ENCODE data around the gene CTCF.

The CTCF gene

DNA sequence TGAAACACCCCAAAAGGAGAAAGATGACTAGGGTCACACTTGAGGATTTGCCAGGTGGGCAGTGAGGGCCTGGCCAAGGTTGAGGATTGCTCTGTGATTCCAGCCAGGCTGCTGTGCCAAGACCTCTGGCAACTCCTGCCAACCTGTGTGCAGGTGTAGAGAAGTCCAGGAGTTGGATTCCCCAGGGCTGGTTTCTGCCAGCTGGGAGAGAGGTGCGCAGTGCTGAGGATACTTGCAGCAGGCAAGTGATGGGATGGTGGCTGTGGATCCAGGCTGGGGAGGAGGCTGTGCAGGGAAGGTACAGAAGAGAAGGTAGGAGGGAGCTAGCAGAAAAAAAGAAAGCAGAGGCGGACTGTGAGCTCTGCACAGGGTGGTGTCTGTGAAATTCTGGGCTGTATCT lies 27.1 kb upstream of the CTCF start:
- DNase-seq (ENCODE audit: low read depth) = no peak

DNA sequence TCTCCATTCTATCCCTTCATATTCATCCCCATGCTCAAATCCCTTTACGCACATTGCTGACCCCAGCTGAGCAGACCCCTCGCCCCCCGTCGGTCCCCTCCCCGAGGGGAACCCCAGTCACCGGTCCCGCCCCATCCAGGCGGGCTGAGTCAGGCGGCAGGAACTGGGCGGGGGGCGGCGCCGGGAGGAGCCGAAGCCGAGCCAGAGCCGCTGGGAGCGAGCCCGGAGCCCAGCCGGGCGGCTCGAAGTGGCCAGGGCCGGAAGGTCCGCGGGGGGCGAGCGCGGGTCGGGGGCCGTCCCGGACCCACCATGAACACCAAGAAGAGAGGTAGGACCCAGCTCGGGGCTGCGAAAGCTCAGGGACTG lies 25.1 kb upstream of the CTCF start:
- DNase-seq (ENCODE audit: low read depth) = no peak

- DNase-seq (ENCODE audit: low read depth) = no peak
Measured at GRCh38 chr16:67537636-67538591, 24.4 kb upstream of the CTCF start.

DNA sequence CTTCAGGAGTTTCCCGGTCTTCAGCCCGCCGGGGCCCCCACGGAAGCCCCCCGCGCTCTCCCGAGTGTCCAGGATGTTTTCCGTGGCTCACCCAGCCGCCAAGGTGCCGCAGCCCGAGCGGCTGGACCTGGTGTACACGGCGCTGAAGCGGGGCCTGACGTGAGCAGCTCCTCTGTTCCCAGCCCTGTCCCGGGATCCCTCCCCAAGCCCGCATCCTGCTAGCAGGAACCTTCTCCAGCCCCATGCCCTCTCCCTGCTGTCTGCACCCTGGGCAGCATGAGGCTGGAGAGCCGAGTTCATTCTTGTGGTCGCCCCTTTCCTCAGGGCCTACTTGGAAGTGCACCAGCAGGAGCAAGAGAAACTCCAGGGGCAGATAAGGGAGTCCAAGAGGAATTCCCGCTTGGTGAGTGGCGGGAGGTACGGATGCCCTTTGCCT lies 23.6 kb upstream of the CTCF start:
- no peak for DNase-seq (ENCODE audit: low read depth)

DNA sequence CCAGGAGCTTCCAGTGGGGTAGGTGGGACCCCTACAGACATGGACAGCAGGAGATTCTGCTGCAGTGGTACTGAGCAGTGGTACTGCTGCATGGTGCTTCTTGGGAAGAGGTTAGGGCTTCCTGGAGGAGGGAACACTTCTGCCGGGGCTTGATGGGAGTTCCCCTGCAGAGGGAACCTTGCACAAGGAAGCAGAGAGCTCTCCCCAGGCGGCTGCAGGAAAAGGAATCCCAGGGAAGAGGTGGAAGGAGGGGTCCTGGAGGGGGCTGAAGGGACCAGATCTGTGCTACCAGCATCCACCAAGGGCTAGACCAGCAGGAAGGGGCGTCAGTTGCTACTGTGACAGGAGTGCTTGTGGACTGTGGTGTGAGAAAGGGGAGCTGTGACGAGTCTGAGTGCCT lies 23.1 kb upstream of the CTCF start:
- no peak for DNase-seq (ENCODE audit: low read depth)

DNA sequence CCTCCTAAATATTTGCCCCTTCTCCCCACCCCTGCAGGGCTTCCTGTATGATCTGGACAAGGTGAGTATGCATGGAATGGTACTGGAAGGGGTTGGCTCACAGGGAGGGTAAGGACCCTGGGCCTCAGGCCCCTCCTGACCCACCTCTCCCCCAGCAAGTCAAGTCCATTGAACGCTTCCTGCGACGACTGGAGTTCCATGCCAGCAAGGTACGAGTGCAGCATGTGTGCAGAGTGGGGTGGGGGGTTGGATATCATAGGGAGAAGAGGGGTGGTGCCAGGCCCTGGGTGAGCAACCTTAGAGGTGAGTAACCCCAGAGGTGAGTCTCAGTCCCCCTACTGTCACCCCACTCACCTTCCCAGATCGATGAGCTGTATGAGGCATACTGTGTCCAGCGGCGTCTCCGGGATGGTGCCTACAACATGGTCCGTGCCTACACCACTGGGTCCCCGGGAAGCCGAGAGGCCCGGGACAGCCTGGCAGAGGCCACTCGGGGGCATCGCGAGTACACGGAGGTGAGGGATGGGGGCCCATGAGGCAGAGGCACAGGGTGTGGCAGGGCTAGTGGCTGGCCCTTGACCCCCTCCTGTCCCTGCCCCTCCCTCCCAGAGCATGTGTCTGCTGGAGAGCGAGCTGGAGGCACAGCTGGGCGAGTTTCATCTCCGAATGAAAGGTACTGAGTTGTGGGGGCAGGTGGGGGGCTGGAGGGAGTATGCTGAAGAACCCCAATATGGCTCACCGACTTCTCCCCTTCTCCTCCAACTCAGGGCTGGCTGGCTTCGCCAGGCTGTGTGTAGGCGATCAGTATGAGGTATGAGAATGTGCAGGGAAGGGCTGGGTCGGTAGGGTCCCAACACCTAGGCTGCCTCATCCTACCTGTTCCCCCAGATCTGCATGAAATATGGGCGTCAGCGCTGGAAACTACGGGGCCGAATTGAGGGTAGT lies 22.4 kb upstream of the CTCF start:
- DNase-seq (ENCODE audit: low read depth) = no peak

- DNase-seq (ENCODE audit: low read depth) = no peak
Measured at GRCh38 chr16:67540756-67541155, 21.6 kb upstream of the CTCF start.

DNA sequence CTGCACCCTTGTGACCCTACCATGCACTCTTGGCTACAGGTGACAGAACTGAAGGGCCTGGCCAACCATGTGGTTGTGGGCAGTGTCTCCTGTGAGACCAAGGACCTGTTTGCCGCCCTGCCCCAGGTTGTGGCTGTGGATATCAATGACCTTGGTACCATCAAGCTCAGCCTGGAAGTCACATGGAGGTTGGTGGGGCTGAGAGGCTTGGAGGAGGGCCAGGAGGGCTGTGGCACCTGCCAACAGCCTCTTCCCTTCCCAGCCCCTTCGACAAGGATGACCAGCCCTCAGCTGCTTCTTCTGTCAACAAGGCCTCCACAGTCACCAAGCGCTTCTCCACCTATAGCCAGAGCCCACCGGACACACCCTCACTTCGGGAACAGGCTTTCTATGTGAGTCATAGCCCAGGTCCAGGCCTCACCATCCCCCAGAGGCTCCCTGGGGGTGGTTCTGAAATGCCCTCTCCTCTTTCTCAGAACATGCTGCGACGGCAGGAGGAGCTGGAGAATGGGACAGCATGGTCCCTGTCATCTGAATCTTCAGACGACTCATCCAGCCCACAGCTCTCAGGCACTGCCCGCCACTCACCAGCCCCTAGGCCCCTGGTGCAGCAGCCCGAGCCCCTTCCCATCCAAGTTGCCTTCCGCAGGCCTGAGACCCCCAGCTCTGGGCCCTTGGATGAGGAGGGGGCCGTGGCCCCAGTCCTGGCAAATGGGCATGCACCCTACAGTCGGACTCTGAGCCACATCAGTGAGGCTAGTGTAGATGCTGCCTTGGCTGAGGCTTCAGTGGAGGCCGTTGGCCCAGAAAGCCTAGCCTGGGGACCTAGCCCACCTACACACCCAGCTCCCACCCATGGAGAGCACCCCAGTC lies 20.7 kb upstream of the CTCF start:
- no peak for DNase-seq (ENCODE audit: low read depth)

DNA sequence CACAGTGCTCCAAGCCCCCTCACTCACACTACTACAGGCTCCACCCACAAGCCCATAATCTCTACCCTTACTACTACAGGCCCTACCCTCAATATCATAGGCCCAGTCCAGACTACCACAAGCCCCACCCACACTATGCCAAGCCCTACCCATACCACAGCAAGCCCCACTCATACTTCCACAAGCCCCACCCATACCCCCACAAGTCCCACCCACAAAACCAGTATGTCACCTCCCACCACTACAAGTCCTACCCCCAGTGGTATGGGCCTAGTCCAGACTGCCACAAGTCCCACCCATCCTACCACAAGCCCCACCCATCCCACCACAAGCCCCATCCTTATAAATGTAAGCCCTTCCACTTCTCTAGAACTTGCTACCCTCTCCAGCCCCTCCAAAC lies 19.9 kb upstream of the CTCF start:
- DNase-seq (ENCODE audit: low read depth) = no peak

GRCh38 chr16:67543036-67543435 lies 19.3 kb upstream of the CTCF start:
- DNase-seq (ENCODE audit: low read depth) = no peak

- no peak for DNase-seq (ENCODE audit: low read depth)
Measured at GRCh38 chr16:67543582-67543981, 18.7 kb upstream of the CTCF start.

- no peak for DNase-seq (ENCODE audit: low read depth)
Measured at GRCh38 chr16:67544329-67544841, 17.9 kb upstream of the CTCF start.

GRCh38 chr16:67544844-67545664 lies 17.3 kb upstream of the CTCF start:
- no peak for DNase-seq (ENCODE audit: low read depth)

DNA sequence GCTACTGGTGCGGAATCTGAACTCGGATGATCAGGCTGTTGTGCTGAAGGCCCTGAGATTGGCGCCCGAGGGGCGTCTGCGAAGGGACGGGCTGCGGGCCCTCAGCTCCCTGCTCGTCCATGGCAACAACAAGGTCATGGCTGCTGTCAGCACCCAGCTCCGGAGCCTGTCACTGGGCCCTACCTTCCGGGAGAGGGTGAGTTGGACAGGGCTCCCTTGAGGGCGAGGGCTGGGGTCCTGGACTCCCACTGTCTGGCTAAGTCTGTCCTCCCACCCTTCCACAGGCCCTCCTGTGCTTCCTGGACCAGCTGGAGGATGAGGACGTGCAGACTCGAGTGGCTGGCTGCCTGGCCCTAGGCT lies 16.7 kb upstream of the CTCF start:
- no peak for DNase-seq (ENCODE audit: low read depth)

GRCh38 chr16:67546091-67546501 lies 16.2 kb upstream of the CTCF start:
- DNase-seq (ENCODE audit: low read depth) = no peak

DNA sequence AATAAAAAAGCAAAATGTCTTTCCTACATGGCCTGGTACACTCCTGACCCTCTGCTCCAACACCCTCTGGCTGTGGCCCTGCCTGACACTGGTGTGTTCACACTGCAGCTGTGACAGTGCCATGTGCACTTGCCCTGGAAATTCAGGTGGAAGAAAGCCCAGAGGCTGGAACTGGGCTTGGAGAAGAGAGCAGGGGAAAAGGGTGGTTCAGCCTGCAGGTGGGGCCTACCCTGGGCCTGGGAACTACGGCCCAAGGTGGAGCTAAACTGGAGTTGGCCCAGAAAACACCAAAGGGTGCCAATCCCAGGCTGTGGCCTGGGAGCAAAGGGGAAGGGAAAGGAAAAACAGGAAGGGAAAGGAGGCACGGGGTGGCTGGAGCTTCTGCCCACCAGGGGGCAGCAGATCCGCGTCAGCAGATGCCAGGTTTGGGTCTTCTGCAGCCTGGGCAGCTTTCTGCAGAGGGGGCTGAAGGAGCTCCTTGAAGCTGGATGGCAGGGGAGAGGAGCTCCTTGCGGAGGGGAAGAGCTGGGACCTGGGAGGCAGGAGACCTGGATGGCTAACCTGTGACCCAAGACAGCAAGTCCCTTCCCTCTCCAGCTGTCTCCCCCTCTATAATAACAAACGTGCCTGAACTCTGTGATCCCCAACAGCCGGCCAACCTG lies 15.4 kb upstream of the CTCF start:
- DNase-seq (ENCODE audit: low read depth) = no peak

DNA sequence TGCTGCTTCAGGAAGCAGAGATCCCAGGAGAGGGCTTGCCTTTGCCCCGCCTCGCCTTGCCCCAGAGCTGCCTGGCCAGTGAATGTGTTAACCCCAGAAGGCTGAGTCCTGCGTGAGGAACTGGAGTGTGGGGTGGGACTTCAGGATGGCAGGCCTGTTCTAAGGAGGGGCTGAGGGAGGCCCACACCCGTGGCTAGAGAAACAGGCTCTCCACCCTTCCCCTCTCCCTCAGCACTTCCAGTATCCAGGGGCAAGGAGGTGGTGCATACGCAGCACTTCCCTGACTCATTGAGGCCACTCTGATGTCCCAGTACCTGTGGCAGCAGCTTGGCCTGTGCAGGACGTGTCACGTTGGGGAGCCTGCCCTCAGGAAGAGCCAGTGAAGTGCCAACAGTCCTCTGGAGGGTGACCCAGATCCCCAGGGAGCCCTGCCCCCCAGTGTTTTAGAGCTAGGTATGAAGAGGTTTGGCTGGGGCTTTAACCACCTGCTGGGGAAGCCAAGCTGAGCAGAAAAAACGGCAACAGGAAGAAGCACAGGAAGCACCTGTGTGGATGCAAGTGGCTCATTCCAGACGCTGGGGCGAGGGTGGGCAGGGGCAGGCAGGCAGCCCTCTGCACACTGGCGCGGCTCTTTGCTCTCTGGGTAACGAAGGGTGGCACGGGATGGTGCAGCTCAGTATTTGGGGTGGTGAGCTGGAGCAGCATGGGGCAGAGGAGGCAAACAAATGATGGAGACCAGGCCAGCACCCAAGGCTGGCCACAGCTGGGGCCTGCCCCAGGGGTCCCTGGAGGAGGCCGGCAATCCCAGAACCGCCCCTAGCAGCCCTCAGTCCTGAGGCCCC lies 14.7 kb upstream of the CTCF start:
- DNase-seq (ENCODE audit: low read depth) = no peak

DNA sequence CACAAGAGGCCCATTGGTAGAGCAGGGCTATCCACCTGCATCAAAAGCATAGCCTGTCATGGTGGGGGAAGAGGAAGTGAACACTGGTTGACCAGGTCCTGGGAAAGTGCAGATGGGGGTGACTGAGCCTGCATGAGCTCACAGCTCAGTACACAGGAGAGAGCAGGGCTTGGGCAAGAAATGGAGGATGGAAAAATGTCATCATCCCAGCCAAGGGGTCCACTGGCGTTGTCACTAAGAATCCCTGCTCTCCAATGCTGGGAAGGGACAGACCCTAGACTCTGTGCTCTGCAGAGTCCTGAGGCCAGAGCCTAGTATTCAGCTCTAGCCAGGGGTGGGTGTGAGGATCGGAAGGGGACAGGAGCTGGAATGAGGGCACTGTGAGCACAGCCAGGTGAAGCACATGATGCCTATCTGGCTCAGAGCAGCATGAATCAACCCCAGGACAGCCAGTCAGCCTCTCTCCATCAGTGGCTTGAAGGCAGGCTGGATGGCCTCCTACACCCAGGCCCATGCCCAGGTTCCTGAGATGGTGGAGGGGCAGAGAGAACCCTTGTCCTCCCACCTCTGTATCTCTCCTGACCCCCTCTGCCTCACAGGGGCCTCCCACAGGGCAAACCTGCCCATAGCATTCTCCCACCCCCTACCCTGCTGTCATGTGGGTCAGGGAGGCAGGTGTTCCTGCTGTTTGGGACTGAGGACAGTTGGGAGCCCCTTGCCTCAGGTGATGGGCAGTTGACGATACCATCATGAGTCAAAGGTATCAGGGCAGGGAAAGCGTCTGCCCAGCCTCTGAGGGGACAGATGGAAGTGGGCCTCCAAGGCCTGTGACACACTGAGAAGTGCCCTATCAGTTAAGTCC lies 13.8 kb upstream of the CTCF start:
- DNase-seq (ENCODE audit: low read depth) = no peak
